Ammon's horn (tissue), 1 donor: Measurements from ENCODE around the gene YPEL4.
"Not testable (repeated sequence)": the region's sequence is repeated elsewhere in the genome, so short reads cannot be mapped to it uniquely, and the experiment has no call there.

Experiments
- DNase-seq: peaks from one replicate; pipeline ENCODE4 v3.0.0-alpha.2; 2016; ENCODE audit warnings: low spot score

YPEL4 gene, protein sequence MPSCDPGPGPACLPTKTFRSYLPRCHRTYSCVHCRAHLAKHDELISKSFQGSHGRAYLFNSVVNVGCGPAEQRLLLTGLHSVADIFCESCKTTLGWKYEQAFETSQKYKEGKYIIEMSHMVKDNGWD

DNA sequence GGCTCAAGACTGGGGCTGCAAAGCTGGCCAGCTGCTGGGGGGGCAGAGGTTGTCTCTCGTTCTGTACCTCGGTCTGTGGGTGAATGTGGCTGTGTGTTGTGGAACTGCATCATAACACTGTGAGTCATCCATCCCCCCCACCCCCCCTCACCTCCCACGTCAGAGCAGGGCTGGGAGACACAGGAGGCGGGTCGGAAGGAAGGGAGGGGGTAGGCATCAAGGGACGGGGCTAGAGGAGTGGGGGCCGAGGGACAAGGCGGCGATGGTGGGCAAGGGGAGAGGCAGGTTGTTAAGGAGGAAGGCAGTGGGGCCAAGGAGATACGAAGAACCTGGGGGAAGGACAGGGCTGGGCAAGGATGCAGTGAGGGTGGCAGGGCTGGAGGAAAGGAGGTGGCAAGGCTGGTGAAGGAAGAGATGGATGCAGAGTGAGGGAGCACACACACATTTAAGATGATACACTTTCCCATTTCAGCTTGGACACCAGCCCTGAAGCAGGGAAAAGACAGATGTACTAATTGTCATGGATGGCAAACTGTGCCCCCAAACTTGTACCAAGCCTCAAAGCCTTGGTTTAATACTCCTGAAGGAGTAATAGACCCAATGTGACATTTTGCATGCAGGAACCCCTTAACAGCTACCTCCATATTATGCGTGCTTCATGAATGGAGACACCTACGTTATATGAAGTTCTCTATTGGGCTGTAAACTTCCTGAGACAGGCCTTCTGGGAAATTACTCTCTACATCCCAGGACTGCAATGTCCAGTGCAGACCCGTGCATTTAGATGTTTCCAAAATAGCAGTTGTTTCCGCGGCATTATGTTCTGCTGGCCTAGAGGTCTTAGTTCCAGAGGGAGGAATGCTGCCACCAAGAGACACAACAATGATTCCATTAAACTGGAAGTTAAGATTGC is at the start of gene YPEL4:
Gene YPEL4, minus strand, starts transcription at position 87 of the 913 bp plus-strand sequence. CDS start 2,805 bp downstream, outside the sequence.
- DNase-seq: peak; percentile 91

DNA sequence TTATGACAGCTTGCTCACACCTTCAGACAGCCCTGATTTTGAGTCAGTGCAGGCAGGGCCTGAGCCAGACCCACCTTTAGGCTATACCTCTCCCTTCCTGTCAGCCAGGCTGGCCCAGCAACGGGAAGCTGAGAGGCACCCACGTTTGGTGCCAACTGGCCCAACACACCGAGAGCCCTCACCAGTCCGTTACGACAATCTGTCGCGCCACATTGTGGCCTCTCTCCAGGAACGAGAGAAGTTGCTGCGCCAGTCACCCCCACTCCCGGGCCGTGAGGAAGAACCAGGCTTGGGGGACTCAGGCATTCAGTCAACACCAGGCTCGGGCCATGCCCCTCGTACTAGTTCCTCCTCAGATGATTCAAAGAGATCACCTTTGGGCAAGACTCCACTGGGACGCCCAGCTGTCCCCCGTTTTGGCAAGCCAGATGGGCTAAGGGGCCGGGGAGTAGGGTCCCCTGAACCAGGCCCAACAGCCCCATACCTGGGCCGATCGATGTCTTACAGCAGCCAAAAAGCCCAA is 49.2 kb upstream of the YPEL4 start:
- DNase-seq: no peak

DNA sequence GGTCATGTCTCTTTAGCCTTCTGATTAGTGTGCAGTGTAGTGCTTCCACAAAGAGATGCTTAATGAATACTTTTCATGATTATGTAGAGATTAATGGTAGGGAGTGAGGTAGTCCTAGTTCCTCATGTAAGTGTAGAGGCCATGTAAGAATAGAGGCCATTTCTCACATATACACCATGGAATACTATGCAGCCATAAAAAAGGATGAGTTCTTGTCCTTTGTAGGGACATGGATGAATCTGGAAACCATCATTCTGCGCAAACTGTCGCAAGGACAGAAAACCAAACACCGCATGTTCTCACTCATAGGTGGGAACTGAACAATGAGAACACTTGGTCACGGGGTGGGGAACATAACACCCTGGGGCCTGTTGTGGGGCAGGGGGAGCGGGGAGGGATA is 40.8 kb upstream of the YPEL4 start:
- DNase-seq: not testable (repeated sequence)

DNA sequence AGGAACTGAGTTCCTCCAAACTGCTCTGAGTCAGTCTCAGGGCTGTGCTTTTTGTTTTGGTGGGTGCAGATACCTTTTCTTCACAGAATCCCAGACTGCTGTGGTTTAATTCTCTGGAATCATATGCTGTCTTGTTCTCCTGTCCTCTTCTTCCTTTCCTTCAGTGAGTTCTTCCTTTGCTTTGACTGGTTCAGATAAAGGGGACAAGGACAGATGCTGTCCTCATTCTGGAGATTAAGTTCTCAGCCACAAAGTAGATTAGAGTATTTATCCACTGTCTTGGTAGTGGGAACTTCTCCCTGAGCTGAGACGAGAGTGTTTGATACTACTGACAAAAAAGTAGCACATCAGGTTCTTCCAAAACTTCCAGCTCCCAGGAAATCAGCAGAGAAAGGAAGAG is 31.5 kb upstream of the YPEL4 start:
- no peak for DNase-seq

DNA sequence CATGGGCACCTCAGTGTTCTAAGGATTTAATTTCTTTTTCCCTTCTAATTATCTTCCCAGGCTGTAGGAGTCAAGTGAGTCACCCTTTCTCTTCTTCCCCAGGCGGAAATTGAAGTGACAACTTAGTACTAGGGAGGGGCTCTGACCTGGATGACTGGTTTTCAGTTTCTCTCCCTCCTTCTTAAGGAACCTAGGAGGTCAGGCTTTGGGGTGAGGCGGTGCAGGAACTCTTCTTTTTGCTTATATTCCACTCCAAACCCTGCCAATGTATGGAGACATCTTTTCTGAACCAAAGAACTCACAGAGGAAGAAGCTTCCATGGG is 30.8 kb upstream of the YPEL4 start:
- DNase-seq: no peak

DNA sequence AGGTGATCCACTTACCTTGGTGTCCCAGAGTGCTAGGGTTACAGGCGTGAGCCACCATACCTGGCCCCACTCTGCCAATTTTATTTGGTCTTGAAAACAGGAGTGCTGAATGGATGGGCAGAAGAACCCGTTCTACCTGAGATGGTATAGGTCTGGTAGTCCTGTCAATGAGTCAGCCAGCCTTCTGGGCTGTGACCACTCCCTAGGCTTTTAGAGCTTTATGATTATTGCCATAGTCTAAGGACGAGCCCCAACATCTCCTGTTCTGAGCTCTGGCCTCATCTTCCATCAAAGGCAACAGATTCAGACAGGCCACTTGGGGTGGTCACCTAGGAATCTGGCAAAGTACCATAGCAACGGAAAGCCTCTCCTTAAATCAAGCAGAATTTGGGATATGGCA is 29.7 kb upstream of the YPEL4 start:
- no peak for DNase-seq

DNA sequence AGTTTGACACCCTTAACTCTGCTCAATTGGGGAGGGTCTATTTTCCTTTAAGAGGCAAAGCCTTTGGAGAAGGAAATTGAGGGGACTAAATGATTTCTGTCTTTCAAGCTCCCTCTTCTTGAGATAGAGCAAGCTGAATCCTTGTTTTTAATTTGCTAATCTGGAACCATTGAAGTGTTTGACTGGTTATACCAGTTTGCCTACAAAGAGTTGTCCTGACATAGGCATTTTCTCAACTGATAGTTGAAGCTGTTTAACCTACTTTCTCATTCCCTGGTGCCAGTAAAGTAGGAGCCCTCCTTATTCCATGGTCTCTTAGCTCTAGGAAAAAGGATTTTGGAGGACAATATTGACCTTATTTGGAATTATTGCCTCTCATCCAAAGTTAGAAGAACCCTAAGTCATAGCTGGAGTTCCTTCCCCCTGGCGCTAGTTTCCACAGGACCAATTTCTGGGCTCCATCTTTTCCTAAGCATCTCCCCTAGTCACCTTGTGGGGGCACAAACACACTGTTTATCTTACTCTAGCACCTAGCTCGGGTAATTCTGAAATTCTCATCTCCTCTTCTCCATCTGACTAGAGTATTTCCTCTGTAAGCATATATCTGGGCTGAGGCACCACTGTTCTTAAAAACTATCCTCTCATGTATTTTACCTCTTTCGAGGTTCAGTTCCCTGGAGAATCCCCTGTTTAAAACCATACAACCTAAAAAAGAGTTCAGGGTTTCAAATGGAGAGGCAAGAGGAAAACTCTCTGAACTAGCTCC is 25.6 kb upstream of the YPEL4 start:
- no peak for DNase-seq

DNA sequence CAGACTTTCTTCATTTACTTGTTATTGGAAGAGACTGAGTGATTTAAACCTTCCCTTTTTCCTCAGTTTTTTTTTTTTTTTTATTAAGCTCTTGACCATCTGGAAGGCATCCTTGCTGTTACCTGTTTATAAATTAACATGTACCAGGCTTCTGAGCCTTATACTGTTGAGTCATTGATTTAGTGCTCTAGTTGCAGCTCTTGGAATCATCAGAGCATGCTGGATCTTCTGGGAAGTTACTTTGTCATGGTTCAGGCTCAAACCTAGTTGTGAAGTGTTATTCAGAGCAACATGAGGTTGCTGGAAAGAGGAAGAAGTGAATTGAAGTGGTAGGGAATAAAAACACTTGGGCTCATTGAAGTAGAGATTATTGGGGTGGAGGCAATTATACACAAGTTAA is 24.5 kb upstream of the YPEL4 start:
- no peak for DNase-seq

DNA sequence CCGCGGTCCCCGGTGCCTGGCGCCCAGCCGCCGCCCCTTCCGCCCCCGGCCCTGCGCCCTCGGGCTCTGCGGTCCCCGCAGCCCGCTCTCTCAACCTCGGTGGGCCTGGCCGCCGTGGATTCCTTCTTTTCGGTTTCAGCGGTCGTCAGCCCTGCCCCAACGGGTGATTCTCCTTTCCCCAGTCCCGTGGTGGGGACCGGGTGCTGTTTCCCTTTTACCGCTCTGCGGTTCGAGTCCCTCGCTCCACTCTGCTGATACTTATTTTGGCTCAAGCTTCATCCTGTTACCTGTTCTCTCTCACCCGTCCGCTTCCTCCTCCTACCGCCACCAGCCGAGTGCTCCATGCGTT is 18.7 kb upstream of the YPEL4 start:
- DNase-seq: peak; percentile 17

DNA sequence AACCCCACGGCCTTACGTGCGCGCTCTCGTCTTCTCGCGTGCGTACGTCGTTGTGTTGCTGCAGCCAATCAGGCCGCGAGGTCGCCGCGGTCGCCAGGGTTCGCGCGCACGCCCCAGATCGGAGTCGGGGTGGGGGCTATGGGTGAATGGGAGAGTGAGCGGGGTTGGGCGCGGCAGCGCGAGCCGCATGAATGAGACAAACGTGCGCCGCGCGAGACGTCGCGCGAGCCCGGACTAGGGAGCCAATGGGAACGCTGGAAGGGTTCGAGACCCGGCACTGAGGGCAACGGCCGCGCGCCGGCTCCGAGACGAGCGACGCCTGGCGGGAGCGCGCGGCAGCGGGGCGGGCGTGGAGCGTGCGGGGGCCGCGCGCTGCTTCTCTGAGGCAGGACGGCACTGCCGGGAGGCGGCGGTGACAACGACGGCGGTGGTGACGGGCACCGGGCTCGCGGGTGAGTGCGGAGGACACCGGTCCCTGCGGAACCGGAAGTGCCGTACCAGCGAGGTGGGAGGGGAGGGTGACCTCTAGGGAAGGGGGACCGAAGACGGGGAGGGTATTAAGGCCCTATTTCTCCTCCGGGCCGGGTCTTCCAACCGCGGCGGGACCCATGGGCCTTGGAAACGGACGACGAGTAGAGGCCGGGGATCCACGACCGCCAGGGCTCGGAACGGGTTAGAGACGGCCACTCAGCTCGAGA is 18.2 kb upstream of the YPEL4 start, which contains the start of gene ZDHHC5:
Gene ZDHHC5, plus strand, starts transcription at position 379 of the 698 bp plus-strand sequence. CDS start 4,977 bp downstream, outside the sequence.
- DNase-seq: peak; percentile 100

DNA sequence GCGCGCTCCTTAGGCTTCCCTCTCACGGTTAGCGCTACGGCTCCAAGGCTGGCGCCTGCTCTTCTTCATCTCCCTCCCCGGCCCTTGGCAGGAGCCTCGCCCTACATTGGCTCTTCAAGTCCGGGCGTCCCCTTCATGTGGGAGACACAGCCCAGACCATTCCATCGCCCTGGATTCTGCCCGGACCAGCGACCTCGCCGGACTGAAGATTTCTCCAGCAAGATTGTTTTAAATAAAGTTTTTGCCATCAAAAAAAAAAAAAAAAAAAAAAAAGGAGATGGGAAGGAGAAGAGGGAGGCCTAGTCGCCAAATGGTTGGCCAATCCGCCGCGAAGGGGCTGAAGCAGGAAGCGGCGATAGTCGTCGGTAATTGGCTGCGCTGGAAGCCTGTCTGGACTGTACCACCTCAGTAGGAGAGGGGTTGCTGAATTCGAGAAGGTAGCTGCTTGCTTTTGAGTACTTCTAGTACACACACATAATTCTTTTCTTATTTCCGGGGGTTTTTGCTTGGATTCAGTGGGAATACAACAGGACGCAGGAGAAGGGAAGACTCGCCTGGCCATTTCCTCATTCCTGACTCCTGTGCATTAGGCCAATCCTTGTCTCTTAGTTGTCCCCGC is 17.5 kb upstream of the YPEL4 start:
- DNase-seq: peak; percentile 99

DNA sequence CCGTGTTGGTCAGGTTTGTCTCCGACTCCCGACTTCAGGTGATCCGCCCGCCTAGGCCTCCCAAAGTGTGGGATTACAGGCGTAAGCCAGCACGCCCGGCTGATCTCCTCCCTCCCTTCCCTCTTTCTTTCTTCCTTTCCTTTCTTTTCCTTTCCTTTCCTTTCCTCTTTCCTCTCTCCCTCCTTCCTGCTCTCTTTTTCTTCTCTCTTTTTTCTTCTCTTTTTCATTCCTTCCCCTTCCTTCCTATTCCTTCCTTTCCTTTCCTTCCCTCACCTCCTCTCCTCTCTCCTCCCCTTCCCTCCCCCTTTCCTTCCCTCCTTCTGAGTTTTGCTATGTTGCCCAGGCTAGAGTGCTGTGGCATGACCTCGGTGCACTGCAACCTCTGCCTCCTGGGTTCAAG is 14.3 kb upstream of the YPEL4 start:
- no peak for DNase-seq

DNA sequence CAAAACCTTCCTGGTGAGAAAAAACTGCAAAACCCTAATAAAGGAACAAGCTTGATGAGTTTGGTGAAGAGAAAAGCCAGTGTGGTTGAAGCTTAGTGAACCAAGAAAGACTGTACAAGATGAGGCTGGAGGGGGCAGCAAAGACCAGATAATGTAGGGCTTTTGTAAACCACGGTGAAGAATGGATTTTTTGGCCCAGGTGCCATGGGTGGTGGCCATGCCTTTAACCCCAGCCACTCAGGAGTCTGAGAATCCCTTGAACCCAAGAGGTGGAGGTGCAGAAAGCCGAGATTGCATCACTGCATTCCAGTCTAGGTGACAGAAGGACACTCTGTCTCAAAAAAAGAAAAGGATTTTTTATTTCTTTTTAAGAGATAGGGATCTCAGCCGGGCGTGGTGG is 13.2 kb upstream of the YPEL4 start:
- no peak for DNase-seq

DNA sequence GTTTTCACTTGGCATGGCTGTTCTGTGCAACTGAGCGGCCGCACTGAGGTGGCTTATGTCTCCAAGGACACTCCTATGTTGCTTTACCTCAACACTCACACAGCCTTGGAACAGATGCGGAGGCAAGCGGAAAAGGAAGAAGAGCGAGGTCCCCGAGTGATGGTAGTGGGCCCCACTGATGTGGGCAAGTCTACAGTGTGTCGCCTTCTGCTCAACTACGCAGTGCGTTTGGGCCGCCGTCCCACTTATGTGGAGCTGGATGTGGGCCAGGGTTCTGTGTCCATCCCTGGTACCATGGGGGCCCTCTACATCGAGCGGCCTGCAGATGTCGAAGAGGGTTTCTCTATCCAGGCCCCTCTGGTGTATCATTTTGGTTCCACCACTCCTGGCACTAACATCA is 10.0 kb upstream of the YPEL4 start:
- no peak for DNase-seq

DNA sequence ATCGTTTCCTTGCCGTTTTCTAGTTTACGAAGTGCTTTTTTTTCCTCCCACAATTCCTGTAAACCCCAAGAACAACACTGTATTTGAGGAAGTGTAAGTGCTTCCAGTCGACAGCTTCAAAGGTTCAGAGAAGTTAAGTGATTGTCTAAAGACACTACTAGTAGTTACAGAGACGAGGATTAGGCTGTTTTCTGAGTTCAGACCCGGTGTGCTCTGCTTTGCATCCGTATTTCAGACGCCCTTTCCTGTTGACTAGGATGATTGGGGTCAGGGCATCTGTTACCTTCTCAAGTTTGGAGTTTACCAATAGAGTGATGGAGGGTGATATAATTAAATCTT is 8.3 kb upstream of the YPEL4 start:
- DNase-seq: no peak

DNA sequence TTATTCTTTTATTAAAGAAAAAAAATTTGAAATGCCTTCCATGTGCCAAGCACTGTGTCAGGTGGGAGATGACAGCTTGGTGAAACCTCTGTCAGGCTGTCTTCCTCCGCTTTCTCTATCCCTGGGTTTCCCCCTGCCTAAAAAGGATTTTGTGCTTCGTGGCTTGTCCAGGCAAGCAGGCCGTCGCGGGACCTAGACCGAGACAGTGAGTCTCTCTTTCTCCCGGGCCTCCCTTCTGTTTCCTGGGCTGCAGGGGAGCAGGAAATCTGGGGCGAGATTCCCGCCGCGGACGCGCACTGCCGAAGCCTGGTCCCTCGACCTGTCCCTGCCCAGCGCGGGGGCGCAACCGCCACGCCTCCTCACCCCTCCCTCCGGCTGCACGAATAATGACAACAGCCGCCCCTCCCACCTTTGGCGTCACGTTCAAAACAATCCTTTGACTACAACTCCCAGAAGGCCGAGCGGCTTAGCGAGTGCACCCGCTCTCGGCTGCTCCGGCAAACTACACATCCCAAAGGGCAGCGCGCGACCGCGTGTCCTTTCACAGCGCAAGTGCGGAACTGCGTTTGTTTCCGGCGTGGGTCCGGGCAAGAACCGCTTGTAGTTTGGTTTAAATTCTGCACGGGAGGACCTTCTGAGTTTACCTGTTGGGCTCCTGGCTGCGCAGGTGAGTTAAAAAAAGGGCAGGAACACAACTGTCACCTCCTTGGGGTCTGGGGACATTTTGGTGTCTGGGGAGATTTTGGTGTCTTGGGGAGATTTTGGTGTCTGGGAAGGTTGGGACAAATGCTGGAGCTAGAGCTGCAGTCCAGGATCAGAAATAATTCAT is 7.7 kb upstream of the YPEL4 start, which contains the start of gene CLP1:
Gene CLP1, plus strand, starts transcription at position 569 of the 829 bp plus-strand sequence. CDS start 1,715 bp downstream, outside the sequence.
- DNase-seq: peak; percentile 100

DNA sequence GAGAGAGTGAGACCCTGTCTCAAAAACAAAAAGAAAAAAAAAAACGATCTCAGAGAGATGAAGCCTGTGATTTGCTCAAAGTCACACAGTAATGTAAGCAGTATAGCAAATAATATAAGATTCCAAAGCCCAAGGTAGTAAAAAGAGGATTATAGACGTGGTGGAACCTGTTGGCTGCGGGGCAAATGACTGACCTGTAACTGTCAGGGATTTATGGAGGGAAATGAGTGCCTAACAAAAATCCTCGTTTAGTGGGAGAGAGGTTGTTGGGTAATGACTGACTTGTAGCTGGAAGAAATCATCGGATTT is 7.1 kb upstream of the YPEL4 start:
- DNase-seq: no peak

DNA sequence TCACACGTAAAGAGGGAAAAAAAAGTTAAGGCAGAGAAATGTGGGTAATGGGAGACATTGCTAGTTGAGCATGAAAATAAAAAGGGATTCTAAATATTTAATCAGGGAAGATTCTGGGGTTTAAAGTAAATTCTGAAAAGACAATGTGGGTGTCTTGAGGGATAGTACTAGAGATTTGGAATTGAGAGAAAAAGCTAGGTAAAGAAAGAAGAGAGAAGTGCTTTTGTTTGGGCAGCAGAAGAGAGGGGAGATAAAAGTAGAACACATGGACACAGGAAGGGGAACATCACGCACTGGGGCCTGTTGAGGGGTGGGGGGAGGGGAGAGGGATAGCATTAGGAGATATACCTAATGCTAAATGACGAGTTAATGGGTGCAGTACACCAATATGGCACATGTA is 3.5 kb upstream of the YPEL4 start:
- no peak for DNase-seq

DNA sequence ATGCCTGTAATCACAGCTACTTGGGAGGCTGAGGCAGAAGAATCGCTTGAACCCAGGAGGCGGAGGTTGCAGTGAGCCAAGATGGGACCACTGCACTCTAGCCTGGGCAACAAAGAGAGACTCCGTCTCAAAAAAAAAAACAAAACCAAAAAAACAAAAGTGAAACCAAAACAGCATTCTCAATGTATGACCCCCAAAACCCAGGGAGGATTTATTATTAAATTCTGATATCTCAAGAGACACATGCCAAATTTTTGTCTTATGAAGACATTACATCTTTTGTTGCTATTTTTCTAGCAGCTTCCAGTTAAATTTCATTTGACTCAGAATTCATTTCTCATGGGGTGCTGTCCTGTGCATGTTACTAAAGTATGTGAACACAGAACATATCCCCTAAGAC is 3.0 kb upstream of the YPEL4 start:
- DNase-seq: no peak

DNA sequence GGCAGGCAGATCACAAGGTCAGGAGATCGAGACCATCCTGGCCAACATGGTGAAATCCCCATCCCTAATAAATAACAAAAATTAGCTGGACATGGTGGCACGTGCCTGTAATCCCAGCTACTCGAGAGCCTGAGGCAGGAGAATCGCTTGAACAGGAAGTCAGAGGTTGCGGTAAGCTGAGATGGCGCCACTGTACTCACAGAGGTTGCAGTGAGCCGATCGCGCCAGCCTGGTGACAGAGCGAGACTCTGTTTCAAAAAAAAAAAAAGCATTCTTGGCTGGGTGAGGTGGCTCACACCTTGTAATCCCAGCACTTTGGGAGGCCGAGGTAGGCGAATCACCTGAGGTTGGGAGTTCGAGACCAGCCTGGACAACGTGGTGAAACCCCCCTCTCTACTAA is 2.5 kb upstream of the YPEL4 start:
- not testable (repeated sequence) for DNase-seq

DNA sequence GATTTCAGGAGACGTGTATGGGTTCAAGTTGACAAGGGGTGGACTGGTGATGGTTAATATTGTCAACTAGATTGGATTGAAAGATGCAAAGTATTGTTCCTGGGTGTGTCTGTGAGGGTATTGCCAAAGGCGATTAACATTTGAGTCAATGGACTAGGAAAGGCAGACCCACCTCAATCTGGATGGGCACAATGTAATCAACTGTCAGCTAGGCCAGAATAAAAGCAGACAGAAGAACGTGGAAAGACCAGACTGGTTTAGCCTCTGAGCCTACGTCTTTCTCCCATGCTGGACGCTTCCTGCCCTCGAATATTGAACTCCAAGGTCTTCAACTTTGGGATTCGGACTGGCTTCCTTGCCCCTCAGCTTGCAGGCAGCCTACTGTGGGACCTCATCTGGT is 1.7 kb upstream of the YPEL4 start:
- no peak for DNase-seq
